Stimulated activated naive CD8-positive, alpha-beta T cell treated with anti-CD3 and anti-CD28 coated beads, Interleukin-15, Interleukin-2, amounts not matched to agents 100 U/mL and 50 U/mL, for 24 hours (primary cell): Measurements from ENCODE around the gene SREBF1.
"Not testable (repeated sequence)": the region's sequence is repeated elsewhere in the genome, so short reads cannot be mapped to it uniquely, and the experiment has no call there.

ENCODE experiments used
- ATAC-seq: fragments of 150-1000 bp; cut with Tn5 transposase; one replicate; pipeline ENCODE4 v1.10.0; 2021
- DNase-seq: peaks from one replicate; pipeline ENCODE4 v3.0.0; 2021

SREBF1 gene

DNA sequence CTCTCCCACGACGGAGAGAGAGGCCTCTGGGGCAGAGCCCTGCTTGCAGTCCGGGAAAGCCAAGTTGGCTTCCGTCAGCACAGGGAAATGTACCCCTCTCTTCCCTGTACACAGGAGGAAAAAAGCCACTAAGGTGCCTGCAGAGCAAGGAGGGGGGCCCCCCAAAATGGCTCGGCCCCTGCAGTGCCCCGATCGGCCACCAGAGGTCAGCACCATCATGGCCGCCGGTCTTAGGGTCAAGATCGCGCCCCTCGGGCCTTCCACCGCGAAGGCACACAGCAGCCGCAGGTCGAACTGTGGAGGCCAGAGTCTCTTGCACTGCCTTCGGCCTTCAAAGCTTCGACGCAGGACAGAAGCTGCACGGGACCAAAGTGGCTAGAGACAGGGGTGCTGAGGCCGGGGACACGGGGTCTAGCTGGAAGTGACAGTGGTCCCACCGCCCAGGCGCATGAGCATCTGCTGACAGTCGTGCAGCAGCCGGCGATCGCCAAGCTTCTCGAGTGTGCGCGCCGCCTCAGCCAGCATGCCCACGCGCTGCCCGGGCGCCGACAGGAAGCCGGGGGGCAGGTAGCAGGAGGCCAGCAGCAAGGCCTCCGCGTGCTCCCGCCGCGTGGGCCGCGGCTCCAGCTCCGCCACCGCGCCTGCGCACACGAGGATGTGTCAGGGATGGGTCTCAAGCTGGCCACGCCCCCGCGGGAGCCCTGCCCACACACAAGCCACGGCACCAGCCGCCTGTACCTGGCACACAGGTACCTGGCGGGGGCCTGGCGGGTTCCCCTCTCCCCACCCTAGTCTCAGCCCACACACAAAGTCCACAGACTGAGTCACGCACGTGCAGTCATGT lies 24.4 kb downstream of the SREBF1 start:
- DNase-seq (peak; percentile 84), ATAC-seq (peak; percentile 26)

- DNase-seq (no peak), ATAC-seq (no peak)
Measured at GRCh38 chr17:17811381-17812210, 25.2 kb downstream of the SREBF1 start.

GRCh38 chr17:17810895-17811248 lies 25.9 kb downstream of the SREBF1 start:
- DNase-seq (no peak), ATAC-seq (no peak)

- DNase-seq (no peak), ATAC-seq (no peak)
Measured at GRCh38 chr17:17810084-17810894, 26.5 kb downstream of the SREBF1 start.

GRCh38 chr17:17809531-17810083 lies 27.2 kb downstream of the SREBF1 start:
- DNase-seq (no peak), ATAC-seq (no peak)

- ATAC-seq (peak; percentile 47), DNase-seq (no peak)
Measured at GRCh38 chr17:17808706-17809432, 27.9 kb downstream of the SREBF1 start.

DNA sequence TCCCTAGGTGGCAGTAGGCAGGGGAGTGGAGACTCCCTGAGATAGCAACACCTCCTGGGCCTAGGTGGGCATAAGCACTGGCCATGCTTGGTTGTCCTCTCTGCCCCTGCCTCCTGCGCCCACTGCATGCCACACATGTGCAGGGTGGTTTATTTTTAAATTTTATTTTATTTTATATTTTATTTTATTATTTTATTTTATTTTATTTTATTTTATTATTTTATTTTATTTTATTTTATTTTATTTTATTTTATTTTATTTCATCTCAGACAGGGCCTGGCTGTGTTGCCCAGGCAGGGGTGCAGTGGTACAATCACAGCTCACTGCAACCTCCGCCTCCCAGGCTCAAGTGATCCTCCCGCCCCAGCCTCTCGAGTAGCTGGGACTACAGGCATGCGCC lies 28.6 kb downstream of the SREBF1 start:
- ATAC-seq, DNase-seq: not testable (repeated sequence)

GRCh38 chr17:17807440-17807839 lies 29.3 kb downstream of the SREBF1 start:
- no peak for DNase-seq
- ATAC-seq: no peak

- ATAC-seq: no peak
Measured at GRCh38 chr17:17806611-17807274, 30.0 kb downstream of the SREBF1 start.

DNA sequence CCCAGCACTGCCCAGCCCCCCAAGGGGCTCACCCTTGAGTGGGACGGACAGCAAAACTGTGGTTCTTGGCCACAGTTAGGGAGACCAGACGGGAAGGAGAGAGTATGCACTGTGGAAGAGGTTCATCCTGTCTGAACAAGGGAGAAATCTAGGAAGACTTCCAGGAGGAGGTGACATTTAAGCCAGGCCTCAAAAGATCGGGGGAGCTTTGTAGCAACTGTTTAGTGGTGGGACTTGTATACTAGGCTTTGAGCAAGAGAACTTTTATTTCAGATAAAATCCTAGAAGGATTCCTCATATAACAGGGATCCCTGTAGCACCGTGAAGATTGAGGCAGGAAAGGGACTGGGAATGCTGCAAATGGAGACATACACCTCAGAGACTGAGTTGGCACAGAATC lies 30.8 kb downstream of the SREBF1 start:
- DNase-seq (no peak), ATAC-seq (no peak)

More at GRCh38 chr17:17806611-17807274, 30.0 kb downstream of the SREBF1 start:
- no peak for DNase-seq

GRCh38 chr17:17805575-17805974 lies 31.2 kb downstream of the SREBF1 start:
- ATAC-seq (no peak), DNase-seq (no peak)

DNA sequence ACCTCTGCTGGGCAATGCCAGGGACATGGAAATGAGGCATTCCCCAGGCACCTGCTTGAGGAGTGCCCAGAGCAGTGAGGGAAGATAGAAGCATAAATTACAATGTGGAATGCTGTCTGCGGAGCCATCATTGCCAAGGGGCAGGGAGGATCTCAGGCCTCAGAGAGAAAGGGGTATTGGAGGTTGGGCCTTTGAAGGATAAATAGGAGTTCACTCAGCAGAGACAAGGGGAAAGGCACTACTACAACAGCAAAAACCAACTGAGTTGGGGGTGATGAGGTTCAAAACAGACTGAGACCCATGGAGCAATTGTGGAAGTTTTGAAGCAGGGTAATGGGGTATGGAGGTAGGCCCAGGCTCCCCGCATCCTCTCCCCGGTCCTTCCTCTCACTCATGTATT lies 32.8 kb downstream of the SREBF1 start:
- ATAC-seq: no peak

DNA sequence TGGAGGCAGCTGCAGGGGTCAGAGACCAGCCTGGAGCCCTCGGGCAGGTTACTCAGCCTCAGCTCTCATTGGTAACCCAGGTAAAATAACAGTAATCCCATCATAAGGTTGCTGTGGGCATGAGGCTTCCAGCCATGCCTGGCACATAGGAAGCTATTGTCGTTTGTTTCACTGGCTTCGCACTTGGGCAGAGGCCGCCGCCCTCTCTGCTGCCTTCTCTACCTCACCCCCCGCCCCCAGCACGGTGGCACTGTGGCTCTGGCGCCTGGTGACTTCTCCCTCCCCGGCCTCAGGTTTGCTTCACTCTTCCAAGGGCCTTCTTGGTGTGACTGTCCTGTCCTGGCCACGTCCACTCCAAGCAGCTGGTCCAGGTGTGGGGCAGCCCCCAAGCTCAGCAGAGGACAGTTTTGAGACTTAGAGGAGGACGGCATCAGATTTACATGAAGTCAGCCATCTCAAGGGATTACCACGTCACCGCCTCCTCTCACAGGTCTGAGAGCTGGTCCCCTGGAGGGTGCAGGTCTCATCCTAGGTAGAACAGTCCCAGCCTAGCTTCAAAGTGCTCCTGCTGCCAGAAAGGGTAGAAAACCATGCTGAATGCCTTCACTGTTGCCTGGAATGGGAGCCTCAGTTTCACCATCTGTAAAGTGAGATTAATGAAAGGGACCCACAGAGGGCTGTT lies 34.8 kb downstream of the SREBF1 start:
- ATAC-seq (no peak), DNase-seq (no peak)

More for the DNA sequence above, 32.8 kb downstream of the SREBF1 start:
- DNase-seq: no peak

DNA sequence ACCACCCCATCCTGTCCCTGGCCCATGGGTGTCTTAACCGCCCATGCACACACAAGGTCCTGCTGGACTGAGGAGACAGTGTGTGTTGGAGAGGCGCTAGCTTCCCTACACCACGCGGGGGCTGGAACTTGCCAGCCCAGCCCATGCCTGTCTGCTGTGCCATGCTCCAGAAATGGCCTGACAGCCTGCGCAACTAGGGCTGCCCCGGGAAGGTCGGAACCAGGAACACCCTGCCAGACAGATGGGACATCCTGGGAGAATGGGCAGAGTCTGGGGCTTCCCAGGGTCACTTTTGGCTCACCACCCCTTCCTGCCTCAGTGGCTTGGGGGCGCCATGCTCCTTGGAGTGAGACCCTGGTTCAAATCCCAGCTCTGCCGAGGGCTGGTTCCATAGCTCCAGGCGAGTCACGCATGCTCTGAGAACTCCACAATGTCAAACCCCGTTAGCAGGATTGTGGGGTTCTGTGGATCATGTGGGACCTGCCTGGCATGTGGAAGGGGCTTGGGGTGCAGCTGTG lies 36.2 kb downstream of the SREBF1 start:
- no peak for ATAC-seq
- DNase-seq: no peak

- DNase-seq (no peak), ATAC-seq (no peak)
Measured at GRCh38 chr17:17798573-17799255, 38.1 kb downstream of the SREBF1 start.

DNA sequence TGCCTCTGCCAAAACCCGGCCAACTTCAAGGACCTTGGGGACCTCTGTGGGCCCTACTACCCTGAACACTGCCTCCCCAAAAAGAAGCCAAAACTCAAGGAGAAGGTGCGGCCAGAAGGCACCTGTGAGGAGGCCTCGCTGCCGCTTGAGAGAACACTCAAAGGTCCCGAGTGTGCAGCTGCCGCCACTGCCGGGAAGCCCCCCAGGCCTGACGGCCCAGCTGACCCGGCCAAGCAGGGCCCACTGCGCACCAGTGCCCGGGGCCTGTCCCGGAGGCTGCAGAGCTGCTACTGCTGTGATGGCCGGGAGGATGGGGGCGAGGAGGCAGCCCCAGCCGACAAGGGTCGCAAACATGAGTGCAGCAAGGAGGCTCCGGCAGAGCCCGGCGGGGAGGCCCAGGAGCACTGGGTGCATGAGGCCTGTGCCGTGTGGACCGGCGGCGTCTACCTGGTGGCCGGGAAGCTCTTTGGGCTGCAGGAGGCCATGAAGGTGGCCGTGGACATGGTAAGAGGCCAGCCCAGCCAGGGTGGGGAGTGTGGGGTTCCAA lies 38.7 kb downstream of the SREBF1 start:
- DNase-seq: no peak
- no peak for ATAC-seq

DNA sequence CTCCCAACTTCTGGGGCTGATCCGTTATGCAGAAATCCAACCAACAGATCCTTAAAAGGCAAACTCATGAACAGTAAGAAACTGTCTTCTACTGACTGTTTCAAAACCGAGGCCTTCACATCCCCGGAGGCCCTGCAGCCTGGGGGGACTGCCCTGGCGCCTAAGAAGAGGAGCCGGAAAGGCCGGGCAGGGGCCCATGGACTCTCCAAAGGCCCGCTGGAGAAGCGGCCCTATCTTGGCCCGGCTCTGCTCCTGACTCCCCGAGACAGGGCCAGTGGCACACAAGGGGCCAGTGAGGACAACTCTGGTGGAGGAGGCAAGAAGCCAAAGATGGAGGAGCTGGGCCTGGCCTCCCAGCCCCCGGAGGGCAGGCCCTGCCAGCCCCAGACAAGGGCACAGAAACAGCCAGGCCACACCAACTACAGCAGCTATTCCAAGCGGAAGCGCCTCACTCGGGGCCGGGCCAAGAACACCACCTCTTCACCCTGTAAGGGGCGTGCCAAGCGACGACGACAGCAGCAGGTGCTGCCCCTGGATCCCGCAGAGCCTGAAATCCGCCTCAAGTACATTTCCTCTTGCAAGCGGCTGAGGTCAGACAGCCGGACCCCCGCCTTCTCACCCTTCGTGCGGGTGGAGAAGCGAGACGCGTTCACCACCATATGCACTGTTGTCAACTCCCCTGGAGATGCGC lies 39.5 kb downstream of the SREBF1 start:
- DNase-seq (no peak), ATAC-seq (no peak)

DNA sequence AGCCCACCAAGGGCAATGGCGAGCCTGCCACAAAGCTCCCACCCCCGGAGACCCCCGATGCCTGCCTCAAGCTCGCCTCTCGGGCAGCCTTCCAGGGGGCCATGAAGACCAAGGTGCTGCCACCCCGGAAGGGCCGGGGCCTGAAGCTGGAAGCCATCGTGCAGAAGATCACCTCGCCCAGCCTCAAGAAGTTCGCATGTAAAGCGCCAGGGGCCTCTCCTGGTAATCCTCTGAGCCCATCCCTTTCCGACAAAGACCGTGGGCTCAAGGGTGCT lies 40.1 kb downstream of the SREBF1 start:
- no peak for ATAC-seq
- no peak for DNase-seq
